ENCODE data around the gene GUCY2C. TPM values are rescaled to one million over a fixed set of nuclear protein-coding genes. Genes with fewer than 3 reads are reported as not detected.

The GUCY2C gene
- total RNA-seq, 1 donor from 2014 or later: not detected

- no peak for TF ChIP-seq CTCF (IDR thresholded peaks at IDR 0.05)
- no peaks in the 10 kb centered on the region for H3K36me3 Mint-ChIP-seq (ENCODE audit: unreplicated experiment)
- no peak overlapping the region for H3K27ac Mint-ChIP-seq (ENCODE audit: unreplicated experiment)
- peaks cover 9% of the 10 kb centered on the region for H3K27me3 Mint-ChIP-seq (ENCODE audit: unreplicated experiment)
- no peak overlapping the region for H3K4me3 Mint-ChIP-seq (ENCODE audit: unreplicated experiment)
- no peaks in the 10 kb centered on the region for H3K4me1 Mint-ChIP-seq (ENCODE audit: unreplicated experiment)
- DNase-seq (ENCODE audit: extremely low spot score, unreplicated experiment): no peak
- no peaks in the 10 kb centered on the region for H3K9me3 Mint-ChIP-seq (ENCODE audit: unreplicated experiment)
Measured at GRCh38 chr12:14575585-14575984, 120.8 kb downstream of the GUCY2C start.

GRCh38 chr12:14573118-14573517, 123.3 kb downstream of the GUCY2C start:
- no peaks in the 10 kb centered on the region for H3K4me1 Mint-ChIP-seq (ENCODE audit: unreplicated experiment)
- peaks cover 21% of the 10 kb centered on the region for H3K27me3 Mint-ChIP-seq (ENCODE audit: unreplicated experiment)
- no peaks in the 10 kb centered on the region for H3K9me3 Mint-ChIP-seq (ENCODE audit: unreplicated experiment)
- no peak overlapping the region for H3K27ac Mint-ChIP-seq (ENCODE audit: unreplicated experiment)
- TF ChIP-seq CTCF (IDR thresholded peaks at IDR 0.05): no peak
- no peak overlapping the region for H3K4me3 Mint-ChIP-seq (ENCODE audit: unreplicated experiment)
- no peak for DNase-seq (ENCODE audit: extremely low spot score, unreplicated experiment)
- H3K36me3 Mint-ChIP-seq (ENCODE audit: unreplicated experiment): no peaks in the 10 kb centered on the region

- no peak for TF ChIP-seq CTCF (IDR thresholded peaks at IDR 0.05)
Measured at GRCh38 chr12:14572401-14572800, 124.0 kb downstream of the GUCY2C start.

GRCh38 chr12:14571779-14572178, 124.6 kb downstream of the GUCY2C start:
- Mint-ChIP-seq H3K27me3 (ENCODE audit: unreplicated experiment) (peaks cover 21% of the 10 kb centered on the region), H3K4me1 (ENCODE audit: unreplicated experiment) (peaks cover 1% of the 10 kb centered on the region), H3K27ac (ENCODE audit: unreplicated experiment) (no peak overlapping the region), H3K9me3 (ENCODE audit: unreplicated experiment) (no peaks in the 10 kb centered on the region), H3K36me3 (ENCODE audit: unreplicated experiment) (no peaks in the 10 kb centered on the region), H3K4me3 (ENCODE audit: unreplicated experiment) (no peak overlapping the region)
- no peak for TF ChIP-seq CTCF (IDR thresholded peaks at IDR 0.05)
- DNase-seq (ENCODE audit: extremely low spot score, unreplicated experiment): no peak

More at GRCh38 chr12:14572401-14572800, 124.0 kb downstream of the GUCY2C start:
- DNase-seq (ENCODE audit: extremely low spot score, unreplicated experiment): no peak
- Mint-ChIP-seq H3K27ac (ENCODE audit: unreplicated experiment) (no peak overlapping the region), H3K4me3 (ENCODE audit: unreplicated experiment) (no peak overlapping the region), H3K4me1 (ENCODE audit: unreplicated experiment) (no peaks in the 10 kb centered on the region), H3K9me3 (ENCODE audit: unreplicated experiment) (no peaks in the 10 kb centered on the region), H3K27me3 (ENCODE audit: unreplicated experiment) (peaks cover 21% of the 10 kb centered on the region), H3K36me3 (ENCODE audit: unreplicated experiment) (no peaks in the 10 kb centered on the region)

- DNase-seq (ENCODE audit: extremely low spot score, unreplicated experiment): no peak
- TF ChIP-seq CTCF (IDR thresholded peaks at IDR 0.05): no peak
- Mint-ChIP-seq H3K4me3 (ENCODE audit: unreplicated experiment) (no peak overlapping the region), H3K27me3 (ENCODE audit: unreplicated experiment) (peaks cover 24% of the 10 kb centered on the region), H3K9me3 (ENCODE audit: unreplicated experiment) (no peaks in the 10 kb centered on the region), H3K27ac (ENCODE audit: unreplicated experiment) (no peak overlapping the region), H3K4me1 (ENCODE audit: unreplicated experiment) (peaks cover 1% of the 10 kb centered on the region), H3K36me3 (ENCODE audit: unreplicated experiment) (no peaks in the 10 kb centered on the region)
Measured at GRCh38 chr12:14570231-14570630, 126.2 kb downstream of the GUCY2C start.

All from osteocyte (in vitro differentiated cells).